GM12878 (cell line): ENCODE measurements around the gene DLX1. TPM values are rescaled to one million over a fixed set of nuclear protein-coding genes. Genes with fewer than 3 reads are reported as not detected.

ENCODE experiments used
- ATAC-seq: fragments of 200-7000 bp; cut with Tn5 transposase; 3 replicates; pipeline ENCODE4 v1.9.1; 2020; ENCODE audit warnings: mild to moderate bottlenecking, moderate library complexity
- BruUV-seq: library from RNA; stranded (reverse); fragments of 400-500 nt; replicated peaks from 2 replicates; lab custom pipeline; 2021; lab: Mats Ljungman, UMichigan
- CTCF ChIA-PET: fragments of 300-600 bp; sonication (Branson Sonifier 250); formaldehyde crosslinking; extraction: SDS; loops from one replicate; lab custom pipeline; 2021; ENCODE audit warnings: inconsistent platforms; lab: Yijun Ruan, JAX
- POLR2A ChIA-PET: fragments of 350-600 bp; formaldehyde crosslinking; extraction: SDS; loops from one replicate; lab custom pipeline; 2021; ENCODE audit warnings: inconsistent platforms; lab: Charles Lee
- RAD21 ChIA-PET: fragments of 300-600 bp; sonication (Branson Sonifier 250); formaldehyde crosslinking; loops from one replicate; lab custom pipeline; 2023; ENCODE audit warnings: antibody characterized with exemption; ENCODE audit not compliant: unreplicated experiment; lab: Charles Lee
- SMC1A ChIA-PET: fragments of 300-600 bp; sonication (Branson Sonifier 250); formaldehyde crosslinking; loops from one replicate; lab custom pipeline; 2023; ENCODE audit not compliant: unreplicated experiment, uncharacterized antibody; lab: Charles Lee
- DNase-seq: peaks from one replicate; pipeline ENCODE4 v3.0.0-alpha.2; 2011; ENCODE audit warnings: low read depth, low spot score
- FAIRE-seq: peaks from 3 replicates; lab custom pipeline; 2011; peaks lifted over from hg19 to GRCh38; lab: Jason Lieb, UNC
- H2AFZ ChIP-seq: 2 replicates; pipeline ENCODE4 v1.6.0; 2011; ENCODE audit warnings: low read depth, low read length, control low read depth; ENCODE audit not compliant: control insufficient read depth
- H3K27ac ChIP-seq: 2 replicates; pipeline ENCODE4 v1.5.1; 2011; ENCODE audit warnings: control low read depth; ENCODE audit not compliant: control insufficient read depth, insufficient read depth
- H3K27me3 ChIP-seq, 2 experiments: replicated peaks in 1 of 2; 2 replicates each; pipeline versions ENCODE4 v1.6.0 to v1.6.1; 2011; ENCODE audit warnings: low read length in 1 of 2; ENCODE audit not compliant: control insufficient read depth in 2 of 2, insufficient read depth in 2 of 2
- H3K36me3 ChIP-seq, 2 experiments: 2 replicates each; pipeline ENCODE4 v1.5.1; 2011; ENCODE audit warnings: low read length in 1 of 2; ENCODE audit not compliant: control insufficient read depth in 2 of 2, insufficient read depth in 2 of 2
- H3K4me1 ChIP-seq: 2 replicates; pipeline ENCODE4 v1.6.1; 2011; ENCODE audit warnings: mild to moderate bottlenecking, low read length, moderate library complexity, mixed read lengths; ENCODE audit not compliant: control insufficient read depth, insufficient read depth
- H3K4me2 ChIP-seq: 2 replicates; pipeline ENCODE4 v1.6.0; 2011; ENCODE audit warnings: control low read depth; ENCODE audit not compliant: control insufficient read depth, insufficient read depth
- H3K4me3 ChIP-seq: fragments of 200-600 bp; sonication (generic); 2 replicates; pipeline ENCODE4 v1.5.1; 2016
- H3K79me2 ChIP-seq: 2 replicates; pipeline ENCODE4 v1.6.0; 2011; ENCODE audit warnings: low read length; ENCODE audit not compliant: control insufficient read depth, insufficient read depth
- H3K9ac ChIP-seq: 2 replicates; pipeline ENCODE4 v1.8.0; 2011; ENCODE audit warnings: low read length, control low read depth, mixed read lengths; ENCODE audit not compliant: control insufficient read depth, insufficient read depth
- H3K9me3 ChIP-seq: replicated peaks from 3 replicates; pipeline ENCODE4 v1.5.1; 2011; ENCODE audit warnings: mild to moderate bottlenecking, low read length; ENCODE audit not compliant: control insufficient read depth, insufficient read depth
- H4K20me1 ChIP-seq: 2 replicates; pipeline ENCODE4 v1.6.0; 2011; ENCODE audit not compliant: control insufficient read depth, insufficient read depth
- BMI1 ChIP-seq: fragments of 450-650 bp; IDR thresholded peaks from 2 replicates; pipeline ENCODE4 v1.6.1; 2016; ENCODE audit warnings: mild to moderate bottlenecking, moderate library complexity, borderline replicate concordance
- BRCA1 ChIP-seq: IDR thresholded peaks from 2 replicates; pipeline ENCODE4 v1.6.1; 2011; ENCODE audit warnings: low read depth, low read length, improper control_type of control experiment
- EZH2 ChIP-seq: IDR thresholded peaks from 2 replicates; pipeline ENCODE4 v1.6.1; 2012; ENCODE audit warnings: low read depth, mild to moderate bottlenecking, control low read depth, inconsistent platforms, low read length, borderline replicate concordance; ENCODE audit not compliant: control insufficient read depth
- GATAD2B ChIP-seq: fragments of 450-650 bp; conservative IDR thresholded peaks from 2 replicates; pipeline ENCODE4 v1.6.1; 2017; ENCODE audit warnings: low read depth, mild to moderate bottlenecking, moderate library complexity
- NR2C2 ChIP-seq: IDR thresholded peaks from 2 replicates; pipeline ENCODE4 v1.6.1; 2011; ENCODE audit warnings: borderline replicate concordance, low read depth; ENCODE audit not compliant: control insufficient read depth, insufficient read length
- POLR2AphosphoS5 ChIP-seq: IDR thresholded peaks from 2 replicates; pipeline ENCODE4 v1.6.1; 2011; ENCODE audit warnings: mild to moderate bottlenecking, low read length, inconsistent platforms
- REST ChIP-seq: IDR thresholded peaks from 2 replicates; pipeline ENCODE4 v1.6.1; 2012; ENCODE audit warnings: mild to moderate bottlenecking, low read depth, low read length
- YY1 ChIP-seq: IDR thresholded peaks from 2 replicates; pipeline ENCODE4 v1.6.1; 2011; ENCODE audit warnings: low read depth, mild to moderate bottlenecking, low read length
- WGBS: methylation state at CpG from one replicate; pipeline ENCODE4 v1.1.6; 2016; ENCODE audit warnings: low lambda C conversion rate; ENCODE audit not compliant: insufficient replicate concordance, insufficient coverage; ENCODE audit errors: missing lambda C conversion rate; 5-methylcytosine and 5-hydroxymethylcytosine counted together
- in situ Hi-C: fragments of 300-500 bp; cut with MboI; formaldehyde crosslinking; loops from 9 replicates; pipeline ENCODE4 v1.14.3; 2018; ENCODE audit warnings: mixed read lengths
- intact Hi-C: fragments of 100-400 bp; cut with micrococcal nuclease; formaldehyde crosslinking; loops from one replicate; pipeline ENCODE4 v1.14.2; 2022; ENCODE audit not compliant: unreplicated experiment
- polyA plus RNA-seq, 11 experiments: library from polyadenylated mRNA; depleted of rRNA in 4 of 11; unstranded in 6 of 11; stranded (reverse) in 5 of 11; fragments of >200 nt; fragmentation: Nextera tagmentation in 4 of 11; fragmentation: Illumina TruSeq in 1 of 11; extraction: Ambion mirVana in 4 of 11; extraction: Trizol in 1 of 11; gene quantifications; 1 replicate in 1 of 11; 2 replicates in 10 of 11; pipeline versions ENCODE4 v1.2.1 to v1.2.3, GENCODE V29; 2011 to 2016; ENCODE audit warnings: inconsistent platforms in 2 of 11, missing spikeins in 2 of 11, low read depth in 1 of 11
- total RNA-seq, 4 experiments: library from RNA; depleted of rRNA in 3 of 4; stranded (reverse); fragments of >200 nt in 3 of 4; fragmentation: Illumina TruSeq in 1 of 4; extraction: Trizol in 1 of 4; gene quantifications; 2 replicates each; pipeline versions ENCODE4 v1.2.1 to v1.2.3, GENCODE V29; 2013 to 2021

DLX1 gene
- total and polyA plus RNA-seq, 10 of the 15 experiments (the other 5 are each of a cell fraction or from before 2014, with no cell fraction given): 0.06 TPM; not detected in 9

DNA sequence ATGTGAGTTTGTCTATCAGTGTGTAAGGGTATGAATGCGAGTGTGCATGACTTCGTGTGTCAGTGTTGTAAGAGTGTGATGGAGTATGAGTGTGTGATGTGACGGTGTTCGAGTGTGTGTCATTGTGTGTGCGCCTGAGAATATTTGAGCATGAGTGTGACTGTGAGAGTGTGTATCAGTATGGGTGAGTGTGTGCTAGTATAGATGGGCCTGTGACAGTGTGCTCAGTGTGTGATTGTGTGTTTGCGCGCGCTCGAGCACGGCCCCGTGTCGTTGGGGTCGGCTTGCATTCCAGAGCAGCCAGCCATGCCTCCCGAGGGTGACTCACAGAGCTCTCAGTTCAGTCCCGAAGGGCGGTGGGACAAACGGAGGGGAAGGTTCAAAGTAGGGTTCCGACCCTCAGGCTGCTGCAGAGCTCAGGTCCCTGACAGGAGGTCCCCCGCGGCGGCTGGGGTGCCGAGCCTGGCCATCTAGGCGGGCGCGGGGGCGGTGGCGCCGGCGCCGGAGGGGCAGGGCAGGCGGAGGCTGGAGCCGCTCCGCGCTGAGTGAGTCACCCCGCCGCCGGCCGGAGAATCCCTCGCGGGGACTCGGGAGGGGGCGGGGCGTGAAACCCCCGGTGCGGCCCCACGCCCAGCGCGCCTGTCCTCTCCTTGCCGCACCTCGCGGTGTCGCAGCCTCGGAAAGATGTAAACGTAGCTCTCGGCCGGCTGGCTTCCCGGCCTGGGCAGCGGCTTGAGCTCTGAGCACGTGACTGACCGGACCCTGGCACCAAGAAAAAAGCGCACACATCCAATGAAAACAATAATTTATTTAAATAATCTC is 13.6 kb downstream of the DLX1 start (continued):
- peak; percentile 64 for TF ChIP-seq GATAD2B
- TF ChIP-seq NR2C2: no peak
- no peak for TF ChIP-seq BRCA1
- TF ChIP-seq YY1: no peak

GRCh38 chr2:172099472-172100079 is 14.3 kb downstream of the DLX1 start:
- POLR2A ChIA-PET: interaction anchor here (0.9 kb wide), 1 partner anchor 387 kb away, joined by 3 read pairs; no protein-coding TSS in a partner anchor
- no peak for TF ChIP-seq POLR2AphosphoS5
- TF ChIP-seq REST: no peak
- 0 out of 2 replicates have a peak, but pooled peaks have one; percentile 15 for TF ChIP-seq BMI1
- 0 out of 2 replicates have a peak, but pooled peaks have one; percentile 31 for TF ChIP-seq EZH2
- CTCF ChIA-PET: interaction anchor here (0.6 to 1.1 kb wide), 5 partner anchors 16 to 396 kb away, joined by 3 to 6 read pairs (median 3); no protein-coding TSS in a partner anchor
- H3K27me3 ChIP-seq: peaks cover 32 to 48% of the 10 kb centered on the region in 2 experiments
- no peaks in the 10 kb centered on the region for H3K79me2 ChIP-seq
- H3K4me2 ChIP-seq: peak overlapping the region; percentile 73
- in situ Hi-C loops: loop anchor here (10.0 to 25.0 kb wide), 3 partner anchors 287 to 1125 kb away; no protein-coding TSS in a partner anchor
- DNase-seq (no peak), FAIRE-seq (no peak), ATAC-seq (no peak)
- SMC1A ChIA-PET: interaction anchor here (1.0 kb wide), 1 partner anchor 288 kb away, joined by 3 read pairs; no protein-coding TSS in a partner anchor
- no peak overlapping the region for H3K27ac ChIP-seq
- no peak overlapping the region for H3K4me3 ChIP-seq
- peaks cover 41% of the 10 kb centered on the region for H3K4me1 ChIP-seq
- H3K36me3 ChIP-seq: no peaks in the 10 kb centered on the region
- RAD21 ChIA-PET: interaction anchor here (0.6 to 1.4 kb wide), 4 partner anchors 21 to 1182 kb away, joined by 3 to 4 read pairs (median 3); no protein-coding TSS in a partner anchor
- no peak overlapping the region for H2AFZ ChIP-seq
- no TSS peak for BruUV-seq
- no peak overlapping the region for H3K9ac ChIP-seq
- 40% methylated on average over 6 of the region's 13 CpGs for WGBS
- intact Hi-C loops: loop anchor here (5.0 to 10.0 kb wide), 2 partner anchors 102 to 145 kb away; partner anchors contain the start of gene METAP1D
- no peaks in the 10 kb centered on the region for H3K9me3 ChIP-seq
- no peaks in the 10 kb centered on the region for H4K20me1 ChIP-seq
